ENCODE results near the gene ZNF227. TPM values are rescaled to one million over a fixed set of nuclear protein-coding genes. Genes with fewer than 3 reads are reported as not detected.
A peak's percentile ranks its signal among the peaks of the same experiment; 100 is the strongest.

The ZNF227 gene
- total RNA-seq, 1 experiment from 2014 or later = 29.4 TPM

DNA sequence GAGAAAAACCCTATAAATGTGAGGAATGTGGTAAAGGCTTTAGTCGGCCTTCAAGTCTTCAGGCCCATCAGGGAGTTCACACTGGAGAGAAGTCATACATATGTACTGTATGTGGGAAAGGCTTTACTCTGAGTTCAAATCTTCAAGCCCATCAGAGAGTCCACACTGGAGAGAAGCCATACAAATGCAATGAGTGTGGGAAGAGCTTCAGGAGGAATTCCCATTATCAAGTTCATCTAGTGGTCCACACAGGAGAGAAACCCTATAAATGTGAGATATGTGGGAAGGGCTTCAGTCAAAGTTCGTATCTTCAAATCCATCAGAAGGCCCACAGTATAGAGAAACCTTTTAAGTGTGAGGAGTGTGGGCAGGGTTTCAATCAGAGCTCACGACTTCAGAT, 35.7 kb upstream of the ZNF227 start:
- no peak for DNase-seq
- Mint-ChIP-seq H3K9me3 (ENCODE audit: low read depth, unreplicated experiment) (peaks cover 31% of the 10 kb centered on the region), H3K36me3 (ENCODE audit: insufficient read depth, unreplicated experiment) (peaks cover 57% of the 10 kb centered on the region), H3K27me3 (ENCODE audit: unreplicated experiment) (no peaks in the 10 kb centered on the region), H3K27ac (ENCODE audit: unreplicated experiment) (peak overlapping the region; percentile 39), H3K4me3 (ENCODE audit: low read depth, unreplicated experiment) (no peak overlapping the region), H3K4me1 (ENCODE audit: low read depth, unreplicated experiment) (no peaks in the 10 kb centered on the region)
- BruUV-seq (replicated peaks) = no TSS peak
- intact Hi-C loops (cut with micrococcal nuclease; ENCODE audit: unreplicated experiment) = no loop called here
- TF ChIP-seq, protein P1, sequence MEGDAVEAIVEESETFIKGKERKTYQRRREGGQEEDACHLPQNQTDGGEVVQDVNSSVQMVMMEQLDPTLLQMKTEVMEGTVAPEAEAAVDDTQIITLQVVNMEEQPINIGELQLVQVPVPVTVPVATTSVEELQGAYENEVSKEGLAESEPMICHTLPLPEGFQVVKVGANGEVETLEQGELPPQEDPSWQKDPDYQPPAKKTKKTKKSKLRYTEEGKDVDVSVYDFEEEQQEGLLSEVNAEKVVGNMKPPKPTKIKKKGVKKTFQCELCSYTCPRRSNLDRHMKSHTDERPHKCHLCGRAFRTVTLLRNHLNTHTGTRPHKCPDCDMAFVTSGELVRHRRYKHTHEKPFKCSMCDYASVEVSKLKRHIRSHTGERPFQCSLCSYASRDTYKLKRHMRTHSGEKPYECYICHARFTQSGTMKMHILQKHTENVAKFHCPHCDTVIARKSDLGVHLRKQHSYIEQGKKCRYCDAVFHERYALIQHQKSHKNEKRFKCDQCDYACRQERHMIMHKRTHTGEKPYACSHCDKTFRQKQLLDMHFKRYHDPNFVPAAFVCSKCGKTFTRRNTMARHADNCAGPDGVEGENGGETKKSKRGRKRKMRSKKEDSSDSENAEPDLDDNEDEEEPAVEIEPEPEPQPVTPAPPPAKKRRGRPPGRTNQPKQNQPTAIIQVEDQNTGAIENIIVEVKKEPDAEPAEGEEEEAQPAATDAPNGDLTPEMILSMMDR (IDR thresholded peaks at IDR 0.05; ENCODE audit: unreplicated experiment) = no peak
- CTCF ChIA-PET = no interaction called here

- Mint-ChIP-seq H3K27ac (ENCODE audit: unreplicated experiment) (no peak overlapping the region), H3K27me3 (ENCODE audit: unreplicated experiment) (no peaks in the 10 kb centered on the region), H3K4me1 (ENCODE audit: low read depth, unreplicated experiment) (no peaks in the 10 kb centered on the region), H3K36me3 (ENCODE audit: insufficient read depth, unreplicated experiment) (peaks cover 18% of the 10 kb centered on the region), H3K9me3 (ENCODE audit: low read depth, unreplicated experiment) (peaks cover 29% of the 10 kb centered on the region), H3K4me3 (ENCODE audit: low read depth, unreplicated experiment) (no peak overlapping the region)
- TF ChIP-seq, protein P1 (IDR thresholded peaks at IDR 0.05; ENCODE audit: unreplicated experiment) = no peak
- BruUV-seq (replicated peaks) = no TSS peak
- CTCF ChIA-PET = no interaction called here
- intact Hi-C loops (cut with micrococcal nuclease; ENCODE audit: unreplicated experiment) = no loop called here
- DNase-seq = no peak
These were observed 31.4 kb upstream of the ZNF227 start for GRCh38 chr19:44180968-44181367.

- Mint-ChIP-seq H3K27me3 (ENCODE audit: unreplicated experiment) (no peaks in the 10 kb centered on the region), H3K36me3 (ENCODE audit: insufficient read depth, unreplicated experiment) (peaks cover 7% of the 10 kb centered on the region), H3K4me3 (ENCODE audit: low read depth, unreplicated experiment) (no peak overlapping the region), H3K4me1 (ENCODE audit: low read depth, unreplicated experiment) (no peaks in the 10 kb centered on the region), H3K27ac (ENCODE audit: unreplicated experiment) (no peak overlapping the region), H3K9me3 (ENCODE audit: low read depth, unreplicated experiment) (peaks cover 17% of the 10 kb centered on the region)
- no peak for DNase-seq
- no TSS peak for BruUV-seq (replicated peaks)
- CTCF ChIA-PET = no interaction called here
- intact Hi-C loops (cut with micrococcal nuclease; ENCODE audit: unreplicated experiment) = no loop called here
- TF ChIP-seq, protein P1 (IDR thresholded peaks at IDR 0.05; ENCODE audit: unreplicated experiment) = no peak
These were observed 30.2 kb upstream of the ZNF227 start for GRCh38 chr19:44182145-44182544.

DNA sequence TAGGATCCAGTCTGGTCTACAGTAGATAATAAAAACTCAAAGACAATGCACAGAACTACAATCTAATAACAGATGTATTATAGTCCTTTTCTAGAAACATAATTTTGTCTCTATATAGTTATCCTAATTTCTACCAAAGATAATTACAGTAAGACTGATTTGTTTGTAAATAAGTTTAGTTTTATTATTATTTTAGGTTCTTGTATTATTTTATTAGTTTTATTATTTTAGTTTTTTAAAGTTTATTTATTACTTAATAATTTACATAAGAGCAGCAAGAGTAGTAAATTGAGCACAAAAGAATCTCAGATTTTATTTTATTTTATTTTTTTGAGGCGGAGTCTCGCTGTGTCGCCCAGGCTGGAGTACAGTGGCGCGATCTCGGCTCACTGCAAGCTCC, 22.3 kb upstream of the ZNF227 start:
- H3K4me3 Mint-ChIP-seq (ENCODE audit: low read depth, unreplicated experiment) = no peak overlapping the region
- BruUV-seq (replicated peaks) = no TSS peak
- CTCF ChIA-PET = no interaction called here
- intact Hi-C loops (cut with micrococcal nuclease; ENCODE audit: unreplicated experiment) = no loop called here
- no peaks in the 10 kb centered on the region for H3K27me3 Mint-ChIP-seq (ENCODE audit: unreplicated experiment)
- peaks cover 18% of the 10 kb centered on the region for H3K9me3 Mint-ChIP-seq (ENCODE audit: low read depth, unreplicated experiment)
- no peaks in the 10 kb centered on the region for H3K4me1 Mint-ChIP-seq (ENCODE audit: low read depth, unreplicated experiment)
- no peak overlapping the region for H3K27ac Mint-ChIP-seq (ENCODE audit: unreplicated experiment)
- TF ChIP-seq, protein P1 (IDR thresholded peaks at IDR 0.05; ENCODE audit: unreplicated experiment) = no peak
- no peak for DNase-seq
- H3K36me3 Mint-ChIP-seq (ENCODE audit: insufficient read depth, unreplicated experiment) = no peaks in the 10 kb centered on the region

Data from Calu3 (cell line).